Mucosa of descending colon (tissue), 3 donors: ENCODE data around the gene SMIM1. TPM values are rescaled to one million over a fixed set of nuclear protein-coding genes. Genes with fewer than 3 reads are reported as not detected.

Experiments
- ATAC-seq: fragments of 200-7000 bp; cut with Tn5 transposase; one replicate; pipeline ENCODE4 v1.9.1; 2020; ENCODE audit warnings: mild to moderate bottlenecking, moderate library complexity
- DNase-seq, 3 donors: peaks; one replicate each; pipeline ENCODE4 v3.0.0-alpha.2; 2020
- H3K36me3 ChIP-seq: fragments of 200-600 bp; one replicate; pipeline ENCODE4 v1.8.0; 2021; ENCODE audit warnings: low read depth, mild to moderate bottlenecking
- H3K4me1 ChIP-seq: fragments of 200-600 bp; one replicate; pipeline ENCODE4 v1.8.0; 2021; ENCODE audit warnings: low read depth, mild to moderate bottlenecking
- H3K4me3 ChIP-seq: fragments of 200-600 bp; one replicate; pipeline ENCODE4 v1.8.0; 2021; ENCODE audit warnings: mild to moderate bottlenecking
- H3K9me3 ChIP-seq: fragments of 200-600 bp; one replicate; pipeline ENCODE4 v1.8.0; 2021; ENCODE audit warnings: mild to moderate bottlenecking
- intact Hi-C, 2 donors: fragments of 100-400 bp; cut with DNase I in 1 of 2; cut with micrococcal nuclease in 1 of 2; formaldehyde crosslinking; loops; one replicate each; pipeline versions ENCODE4 v1.11.0 to v1.11.1; 2022; cut with DNase I, micrococcal nuclease
- total RNA-seq, 3 donors: library from RNA; stranded (reverse); fragmentation: NEBNext Ultra II Directional in 2 of 3; extraction: Animal tissue kit (Norgen Biotek cat#: 25700) in 2 of 3; gene quantifications; one replicate each; pipeline versions ENCODE4 v1.2.1 to v1.2.4, GENCODE V29; 2021 to 2023
- TF ChIP-seq, protein P1 (sequence below): fragments of 200-600 bp; IDR thresholded peaks from one replicate; pipeline ENCODE4 v1.8.0; 2022; ENCODE audit warnings: antibody characterized with exemption, mild to moderate bottlenecking
- donor health status: DM: no; HTN: no; CAD: no; lungs with moderate emphysema.
- donor health status: DM: no; HTN: no; CAD: no.
- donor health status: DM: no; HTN: yes; CAD: no.

Gene SMIM1
- total RNA-seq, 3 donors from 2014 or later: 1.6 to 16.1 (median 2.6) TPM

DNA sequence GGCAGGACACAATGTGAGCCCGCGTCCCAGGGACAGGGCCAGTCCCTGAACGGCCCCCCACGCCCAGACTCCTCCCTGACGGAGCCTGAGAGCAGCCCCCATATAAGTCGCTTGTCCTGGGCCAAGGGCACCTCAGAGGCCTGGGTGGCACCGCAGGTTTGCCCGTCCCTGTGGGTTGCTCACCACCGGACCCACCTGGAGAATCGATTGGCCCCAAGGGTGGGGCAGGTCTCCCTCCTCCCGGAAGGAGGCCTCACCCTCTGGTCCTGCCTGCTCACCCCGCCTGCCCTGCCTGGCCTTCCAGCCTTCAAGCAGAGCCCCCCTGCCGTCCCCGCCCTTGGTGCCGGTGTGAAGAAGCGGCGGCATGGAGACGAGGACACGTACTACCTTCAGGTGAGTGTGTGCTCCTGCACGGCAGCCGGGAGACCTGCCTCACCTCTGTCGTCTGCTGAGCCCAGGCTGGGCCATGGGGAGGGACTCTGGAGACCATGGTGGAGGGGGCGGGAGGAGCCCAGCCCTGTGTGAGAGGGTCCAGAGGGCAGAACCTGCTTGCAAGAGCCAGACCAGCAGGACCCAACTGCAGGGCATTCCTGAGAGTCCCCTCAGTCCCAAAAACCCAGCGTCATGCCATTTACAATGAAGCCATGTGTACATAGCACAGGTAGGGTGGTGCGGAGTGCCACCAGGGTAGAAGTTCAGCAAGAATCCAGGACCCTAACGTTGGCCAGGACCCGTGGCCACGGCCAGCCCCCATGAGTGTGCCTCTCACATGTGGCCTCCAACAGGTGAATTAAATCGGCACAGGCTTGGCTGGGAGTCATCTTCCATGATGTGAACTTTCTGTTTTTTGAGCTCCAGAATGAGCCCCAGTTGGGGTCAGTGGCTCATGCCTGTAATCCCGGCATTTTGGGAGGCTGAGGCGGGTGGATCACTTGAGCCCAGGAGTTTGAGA, 44.4 kb upstream of the SMIM1 start:
- intact Hi-C loops: no loop called here
- DNase-seq: no peak
- TF ChIP-seq, protein P1, sequence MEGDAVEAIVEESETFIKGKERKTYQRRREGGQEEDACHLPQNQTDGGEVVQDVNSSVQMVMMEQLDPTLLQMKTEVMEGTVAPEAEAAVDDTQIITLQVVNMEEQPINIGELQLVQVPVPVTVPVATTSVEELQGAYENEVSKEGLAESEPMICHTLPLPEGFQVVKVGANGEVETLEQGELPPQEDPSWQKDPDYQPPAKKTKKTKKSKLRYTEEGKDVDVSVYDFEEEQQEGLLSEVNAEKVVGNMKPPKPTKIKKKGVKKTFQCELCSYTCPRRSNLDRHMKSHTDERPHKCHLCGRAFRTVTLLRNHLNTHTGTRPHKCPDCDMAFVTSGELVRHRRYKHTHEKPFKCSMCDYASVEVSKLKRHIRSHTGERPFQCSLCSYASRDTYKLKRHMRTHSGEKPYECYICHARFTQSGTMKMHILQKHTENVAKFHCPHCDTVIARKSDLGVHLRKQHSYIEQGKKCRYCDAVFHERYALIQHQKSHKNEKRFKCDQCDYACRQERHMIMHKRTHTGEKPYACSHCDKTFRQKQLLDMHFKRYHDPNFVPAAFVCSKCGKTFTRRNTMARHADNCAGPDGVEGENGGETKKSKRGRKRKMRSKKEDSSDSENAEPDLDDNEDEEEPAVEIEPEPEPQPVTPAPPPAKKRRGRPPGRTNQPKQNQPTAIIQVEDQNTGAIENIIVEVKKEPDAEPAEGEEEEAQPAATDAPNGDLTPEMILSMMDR: no peak

DNA sequence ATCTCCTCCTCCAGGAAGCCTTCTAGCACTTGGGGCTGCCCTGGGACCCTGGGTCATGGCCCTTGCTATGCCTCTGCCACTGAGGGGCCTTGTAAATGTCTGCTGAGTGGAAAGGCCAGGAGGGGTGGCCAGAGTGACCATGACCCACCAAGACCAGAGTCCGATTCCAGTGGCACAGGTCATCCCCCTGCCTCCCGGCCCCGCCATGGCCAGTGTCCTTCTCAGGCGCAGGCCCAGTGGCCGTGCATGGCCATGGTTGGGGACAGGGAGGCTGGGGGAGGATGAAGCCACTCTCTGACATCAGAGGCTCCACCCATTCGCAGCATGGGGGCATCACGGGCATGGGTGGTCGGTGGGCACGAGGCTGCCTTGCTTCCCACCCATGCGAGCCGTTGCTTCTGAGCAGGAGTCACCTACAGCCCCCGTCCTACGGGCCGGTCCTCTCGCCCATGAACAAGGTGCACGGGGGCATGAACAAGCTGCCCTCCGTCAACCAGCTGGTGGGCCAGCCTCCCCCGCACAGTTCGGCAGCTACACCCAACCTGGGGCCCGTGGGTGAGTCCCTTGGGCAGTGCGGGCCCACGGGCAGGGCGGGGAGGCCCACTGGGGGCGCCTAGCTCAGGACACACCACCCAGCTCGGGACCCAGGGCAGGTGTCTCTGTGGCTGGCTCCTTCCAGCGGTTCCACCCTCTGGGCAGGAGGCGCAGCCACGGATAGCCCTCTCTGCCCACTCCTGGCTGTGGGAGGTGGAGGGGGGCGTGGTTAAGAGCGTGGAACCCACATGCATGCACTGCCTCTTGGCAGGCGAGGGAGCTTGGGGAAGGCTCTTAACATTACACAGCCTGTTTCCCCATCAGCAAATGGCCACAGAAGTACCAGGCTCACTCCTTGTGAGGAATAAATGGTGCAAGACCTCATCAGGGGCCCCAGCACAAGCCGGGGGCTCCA, 42.7 kb upstream of the SMIM1 start:
- H3K36me3 ChIP-seq: no peaks in the 10 kb centered on the region
- intact Hi-C loops: no loop called here
- TF ChIP-seq, protein P1: no peak
- no peaks in the 10 kb centered on the region for H3K9me3 ChIP-seq
- ATAC-seq: no peak
- no peak overlapping the region for H3K4me3 ChIP-seq
- DNase-seq: no peak
- no peaks in the 10 kb centered on the region for H3K4me1 ChIP-seq

More for the DNA sequence above, 44.4 kb upstream of the SMIM1 start:
- Histone ChIP-seq H3K36me3 (no peaks in the 10 kb centered on the region), H3K4me3 (no peak overlapping the region), H3K4me1 (no peaks in the 10 kb centered on the region), H3K9me3 (no peaks in the 10 kb centered on the region)
- ATAC-seq: no peak

DNA sequence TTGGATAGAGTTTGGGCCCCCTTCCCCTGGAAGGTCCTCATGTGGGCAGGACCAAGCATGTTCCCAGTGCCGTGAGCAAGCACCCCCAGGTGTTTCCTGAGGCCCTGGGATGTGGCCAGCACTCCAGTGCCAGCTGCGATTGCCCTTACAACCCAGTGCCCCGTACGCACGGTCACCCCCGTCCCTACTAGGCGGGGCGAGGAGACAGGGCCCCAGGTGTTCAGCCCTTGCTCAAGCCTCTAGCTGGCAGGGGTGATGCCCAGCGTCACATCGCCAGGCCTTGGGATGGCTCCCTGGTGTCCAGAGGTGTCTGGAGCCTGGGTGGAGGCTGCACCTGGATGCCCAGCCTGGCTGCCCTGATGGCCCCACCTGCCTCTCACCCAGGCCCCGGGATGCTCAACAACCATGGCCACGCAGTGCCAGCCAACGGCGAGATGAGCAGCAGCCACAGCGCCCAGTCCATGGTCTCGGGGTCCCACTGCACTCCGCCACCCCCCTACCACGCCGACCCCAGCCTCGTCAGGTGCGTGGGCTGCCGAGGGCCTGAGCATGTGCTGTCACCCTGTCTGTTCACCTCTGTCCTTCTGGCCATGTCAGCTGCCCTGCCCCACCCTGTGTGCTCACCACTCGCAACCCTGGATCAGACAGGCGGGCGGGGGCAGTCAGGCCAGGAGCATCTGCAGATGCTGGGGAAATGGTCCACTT, 41.9 kb upstream of the SMIM1 start:
- Histone ChIP-seq H3K9me3 (no peaks in the 10 kb centered on the region), H3K4me1 (no peaks in the 10 kb centered on the region), H3K4me3 (no peak overlapping the region), H3K36me3 (no peaks in the 10 kb centered on the region)
- no peak for DNase-seq
- ATAC-seq: no peak
- intact Hi-C loops: no loop called here
- TF ChIP-seq, protein P1: no peak

DNA sequence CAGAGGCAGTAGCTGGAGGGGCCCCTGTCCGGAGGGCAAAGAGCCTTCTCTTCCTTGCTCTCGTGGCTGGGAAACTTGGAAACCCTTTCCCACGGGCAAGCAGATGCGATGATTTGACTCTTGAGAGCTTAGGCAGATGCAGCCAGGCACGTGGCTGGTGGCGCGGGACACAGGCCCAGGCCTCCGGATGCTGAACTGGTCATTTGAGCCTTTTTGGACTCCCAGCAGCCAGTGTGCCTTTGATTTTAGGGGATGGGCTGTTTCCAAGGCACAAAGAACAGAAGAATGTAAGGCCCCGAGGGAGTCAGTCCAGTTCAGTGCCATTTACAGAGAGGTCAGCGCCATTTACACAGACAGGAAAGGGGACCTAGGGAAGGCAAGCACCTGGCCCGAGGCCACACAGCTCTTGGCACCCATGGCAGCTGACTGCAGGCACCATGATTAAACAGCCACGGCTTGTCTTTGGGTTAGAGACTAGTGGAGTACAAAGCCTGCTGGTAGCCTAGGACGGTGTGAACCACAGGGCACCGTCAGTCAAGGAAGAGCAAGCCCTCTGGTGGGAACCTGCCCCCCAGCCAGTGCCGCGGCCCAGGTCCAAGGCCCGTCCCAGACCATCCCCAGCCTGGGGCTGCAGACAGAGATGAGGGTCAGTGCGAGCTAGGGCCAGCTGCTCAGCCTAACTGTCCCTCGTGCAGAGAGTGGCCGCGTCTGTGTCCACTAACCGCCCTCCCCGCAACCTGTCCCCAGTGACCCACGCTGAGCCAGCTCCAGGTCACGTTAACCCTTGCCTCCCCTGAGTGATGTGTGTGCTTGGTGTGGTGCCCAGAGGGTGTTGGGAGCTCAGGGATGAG, 40.7 kb upstream of the SMIM1 start:
- intact Hi-C loops: no loop called here
- Histone ChIP-seq H3K4me1 (no peaks in the 10 kb centered on the region), H3K4me3 (no peak overlapping the region), H3K9me3 (no peaks in the 10 kb centered on the region), H3K36me3 (no peaks in the 10 kb centered on the region)
- ATAC-seq (no peak), DNase-seq (no peak)
- TF ChIP-seq, protein P1: no peak
